ENCODE measurements around the gene RALGPS2. TPM values are rescaled to one million over a fixed set of nuclear protein-coding genes. Genes with fewer than 3 reads are reported as not detected.

The RALGPS2 gene
- total and polyA plus RNA-seq, 12 donors = 2.5 to 36.7 (median 12.9) TPM

GRCh38 chr1:178916448-178917174 is 191.6 kb downstream of the RALGPS2 start:
- H3K9me3 ChIP-seq (replicated peaks in 1 of 3) = no peaks in the 10 kb centered on the region
- H3K4me1 ChIP-seq (replicated peaks in 1 of 2) = peaks cover 0 to 15% of the 10 kb centered on the region in 2 donors
- no peak for TF ChIP-seq CTCF (IDR thresholded peaks at IDR 0.05)
- 69 to 75% (median 73%) methylated on average over 5 of the region's 5 CpGs for WGBS, 4 donors
- no peaks in the 10 kb centered on the region for H3K27me3 ChIP-seq
- peak overlapping the region in 1 of 4 donors; percentile 16 for H3K4me3 ChIP-seq
- intact Hi-C loops (cut with DNase I) = no loop called here
- no peaks in the 10 kb centered on the region for H3K36me3 ChIP-seq (replicated peaks in 1 of 2)
- H3K27ac ChIP-seq = peak overlapping the region in 1 of 5 donors; percentile 28
- DNase-seq = peak in 1 of 7 donors; percentile 13

DNA sequence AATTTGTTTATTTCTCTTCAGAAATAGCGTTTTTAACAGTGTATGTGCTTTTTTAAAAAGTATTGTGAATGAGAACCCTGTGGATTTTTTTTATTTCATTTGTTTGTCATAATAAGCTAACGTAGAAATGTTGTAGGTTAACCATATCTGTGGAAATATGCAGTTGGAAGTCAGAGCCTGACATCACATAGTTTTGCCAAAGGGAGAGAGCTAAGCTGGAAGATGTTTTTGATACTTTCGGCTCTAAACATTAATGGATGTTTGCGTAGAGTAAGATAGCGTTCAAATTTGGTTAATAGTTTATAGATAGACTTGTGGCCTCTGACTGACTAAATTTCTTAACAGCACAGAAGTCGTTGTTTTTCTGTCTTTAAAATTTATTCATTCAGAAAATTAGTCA is 193.3 kb downstream of the RALGPS2 start:
- Histone ChIP-seq H3K9me3 (replicated peaks in 1 of 3) (no peaks in the 10 kb centered on the region), H3K4me1 (replicated peaks in 1 of 2) (peaks cover 0 to 15% of the 10 kb centered on the region in 2 donors), H3K27ac (no peak overlapping the region), H3K27me3 (no peaks in the 10 kb centered on the region), H3K4me3 (no peak overlapping the region), H3K36me3 (replicated peaks in 1 of 2) (no peaks in the 10 kb centered on the region)
- no peak for DNase-seq
- TF ChIP-seq POLR2A (IDR thresholded peaks at IDR 0.05) (no peak), CTCF (IDR thresholded peaks at IDR 0.05) (no peak)
- WGBS, 4 donors = 74 to 82% (median 75%) methylated on average over 6 of the region's 6 CpGs
- intact Hi-C loops (cut with DNase I) = no loop called here

DNA sequence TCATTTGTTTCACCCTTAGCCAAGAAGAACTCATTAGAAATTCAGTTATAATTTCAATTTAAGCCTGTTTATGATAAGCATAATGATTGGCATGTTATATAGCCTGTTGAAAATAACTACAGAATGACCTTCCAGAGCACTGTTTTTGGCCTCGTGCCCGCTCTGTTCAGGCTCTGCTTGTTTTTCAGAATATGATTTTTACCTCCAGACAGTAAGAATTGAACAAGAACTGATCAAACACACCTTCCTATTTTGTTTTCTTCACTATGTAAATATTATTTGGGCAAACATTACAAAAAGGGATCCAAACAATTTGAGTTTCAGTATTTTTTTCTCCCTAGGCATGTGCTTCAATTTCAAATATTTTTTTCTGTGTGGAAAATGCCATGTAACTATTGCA is 193.9 kb downstream of the RALGPS2 start:
- H3K36me3 ChIP-seq (replicated peaks in 1 of 2) = no peaks in the 10 kb centered on the region

DNA sequence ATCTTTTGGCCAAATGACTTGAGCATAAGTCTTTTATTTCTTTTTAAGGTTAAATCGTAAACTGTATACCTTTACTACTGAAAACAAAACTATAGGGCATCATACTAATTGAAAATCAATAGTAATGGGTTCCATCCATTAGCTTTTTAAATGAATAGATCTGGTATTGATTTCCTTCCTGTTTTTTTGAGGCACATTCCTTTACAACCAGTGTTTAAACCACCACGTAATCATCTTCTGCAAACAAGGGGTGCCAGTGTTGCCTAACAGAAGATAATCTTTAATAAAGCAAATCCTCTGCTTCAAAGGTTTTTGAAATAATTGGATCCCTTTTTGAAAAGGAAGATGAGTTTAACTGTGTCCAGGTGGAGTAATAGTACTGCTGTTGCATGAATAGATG is 194.5 kb downstream of the RALGPS2 start:
- intact Hi-C loops (cut with DNase I) = no loop called here
- H3K27ac ChIP-seq = no peak overlapping the region
- 89 to 97% (median 91%) methylated on average over 2 of the region's 2 CpGs for WGBS, 4 donors

More for the DNA sequence above, 193.9 kb downstream of the RALGPS2 start:
- Histone ChIP-seq H3K4me1 (replicated peaks in 1 of 2) (peaks cover 0 to 15% of the 10 kb centered on the region in 2 donors), H3K27ac (no peak overlapping the region), H3K9me3 (replicated peaks in 1 of 3) (no peaks in the 10 kb centered on the region), H3K4me3 (no peak overlapping the region), H3K27me3 (no peaks in the 10 kb centered on the region)
- DNase-seq = peak; percentile 45 to 81 (median 65)
- intact Hi-C loops (cut with DNase I) = no loop called here
- WGBS, 4 donors = 34 to 46% (median 45%) methylated on average over 2 of the region's 2 CpGs
- TF ChIP-seq CTCF (IDR thresholded peaks at IDR 0.05) (no peak), POLR2A (IDR thresholded peaks at IDR 0.05) (no peak)

More for the DNA sequence above, 194.5 kb downstream of the RALGPS2 start:
- H3K36me3 ChIP-seq (replicated peaks in 1 of 2) = no peaks in the 10 kb centered on the region
- H3K9me3 ChIP-seq (replicated peaks in 1 of 3) = peaks cover 0 to 3% (median 0%) of the 10 kb centered on the region in 3 donors
- no peaks in the 10 kb centered on the region for H3K27me3 ChIP-seq
- peaks cover 0 to 15% of the 10 kb centered on the region in 2 donors for H3K4me1 ChIP-seq (replicated peaks in 1 of 2)
- no peak for DNase-seq
- no peak overlapping the region for H3K4me3 ChIP-seq
- TF ChIP-seq POLR2A (IDR thresholded peaks at IDR 0.05) (no peak), CTCF (IDR thresholded peaks at IDR 0.05) (no peak)

Data from adrenal gland (tissue), 12 donors.